ENCODE data around the gene KIAA1217. TPM values are rescaled to one million over a fixed set of nuclear protein-coding genes. Genes with fewer than 3 reads are reported as not detected.

KIAA1217 gene
- total RNA-seq, 1 experiment from 2014 or later, result 7.8 TPM

DNA sequence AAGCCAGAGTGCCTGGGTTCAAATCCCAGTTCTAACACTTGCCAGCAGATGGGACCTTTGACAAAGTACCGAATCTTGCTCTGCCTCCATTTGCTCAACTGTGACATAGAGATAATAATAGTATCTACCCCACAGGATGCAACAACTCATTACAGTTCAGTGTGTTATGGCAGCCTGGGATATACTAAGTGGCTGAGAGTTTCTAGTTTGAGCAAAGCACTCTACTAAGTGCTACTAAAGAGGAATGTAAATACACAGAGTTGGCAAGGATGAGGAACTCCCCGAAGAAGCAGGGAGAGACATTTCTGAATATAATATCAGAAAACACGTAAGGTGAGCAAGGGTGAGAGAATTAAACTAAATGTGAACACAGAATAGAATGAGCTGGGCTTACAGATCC is 271.5 kb downstream of the KIAA1217 start:
- ChIA-PET CTCF (interaction anchor here (1.0 kb wide), 1 partner anchor 17 kb away, joined by 3 read pairs; no protein-coding TSS in a partner anchor), RAD21 (ENCODE audit: low non-redundant PET in 1 of 2, low total read pairs in 2 of 2, uncharacterized antibody in 2 of 2, unreplicated experiment in 2 of 2) (no interaction called here), POLR2A (no interaction called here)
- no peaks in the 10 kb centered on the region for H3K79me2 ChIP-seq (ENCODE audit: insufficient read depth, low read length)
- H4K20me1 ChIP-seq (ENCODE audit: insufficient read depth), result no peaks in the 10 kb centered on the region
- H3K9me2 ChIP-seq (ENCODE audit: insufficient read depth), result no peaks in the 10 kb centered on the region
- no peak for DNase-seq (ENCODE audit: low read depth, low spot score)
- no peak for ATAC-seq
- H3K9ac ChIP-seq (ENCODE audit: low read length), result no peak overlapping the region
- intact Hi-C loops (cut with micrococcal nuclease), result no loop called here
- H3K27me3 ChIP-seq (ENCODE audit: insufficient read depth, low read length), result no peaks in the 10 kb centered on the region
- no peak overlapping the region for H3K4me3 ChIP-seq (replicated peaks in 1 of 2; ENCODE audit: low read depth in 1 of 2, low read length in 2 of 2)
- no peak for TF ChIP-seq ZNF274 (IDR thresholded peaks at IDR 0.05; ENCODE audit: low read depth, low read length)
- TF ChIP-seq, protein P1, sequence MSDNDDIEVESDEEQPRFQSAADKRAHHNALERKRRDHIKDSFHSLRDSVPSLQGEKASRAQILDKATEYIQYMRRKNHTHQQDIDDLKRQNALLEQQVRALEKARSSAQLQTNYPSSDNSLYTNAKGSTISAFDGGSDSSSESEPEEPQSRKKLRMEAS (IDR thresholded peaks at IDR 0.05), result no peak
- TF ChIP-seq JUND (IDR thresholded peaks at IDR 0.05), result no peak
- TF ChIP-seq CEBPB (IDR thresholded peaks at IDR 0.05; ENCODE audit: low read depth), result no peak
- TF ChIP-seq, protein P2, sequence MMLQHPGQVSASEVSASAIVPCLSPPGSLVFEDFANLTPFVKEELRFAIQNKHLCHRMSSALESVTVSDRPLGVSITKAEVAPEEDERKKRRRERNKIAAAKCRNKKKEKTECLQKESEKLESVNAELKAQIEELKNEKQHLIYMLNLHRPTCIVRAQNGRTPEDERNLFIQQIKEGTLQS (IDR thresholded peaks at IDR 0.05), result no peak
- no peak for TF ChIP-seq ZFX (IDR thresholded peaks at IDR 0.05)
- TF ChIP-seq EZH2phosphoT487 (IDR thresholded peaks at IDR 0.05; ENCODE audit: borderline replicate concordance), result no peak
- no peak for TF ChIP-seq EGR1 (IDR thresholded peaks at IDR 0.05; ENCODE audit: low read depth)
- TF ChIP-seq, protein P3, sequence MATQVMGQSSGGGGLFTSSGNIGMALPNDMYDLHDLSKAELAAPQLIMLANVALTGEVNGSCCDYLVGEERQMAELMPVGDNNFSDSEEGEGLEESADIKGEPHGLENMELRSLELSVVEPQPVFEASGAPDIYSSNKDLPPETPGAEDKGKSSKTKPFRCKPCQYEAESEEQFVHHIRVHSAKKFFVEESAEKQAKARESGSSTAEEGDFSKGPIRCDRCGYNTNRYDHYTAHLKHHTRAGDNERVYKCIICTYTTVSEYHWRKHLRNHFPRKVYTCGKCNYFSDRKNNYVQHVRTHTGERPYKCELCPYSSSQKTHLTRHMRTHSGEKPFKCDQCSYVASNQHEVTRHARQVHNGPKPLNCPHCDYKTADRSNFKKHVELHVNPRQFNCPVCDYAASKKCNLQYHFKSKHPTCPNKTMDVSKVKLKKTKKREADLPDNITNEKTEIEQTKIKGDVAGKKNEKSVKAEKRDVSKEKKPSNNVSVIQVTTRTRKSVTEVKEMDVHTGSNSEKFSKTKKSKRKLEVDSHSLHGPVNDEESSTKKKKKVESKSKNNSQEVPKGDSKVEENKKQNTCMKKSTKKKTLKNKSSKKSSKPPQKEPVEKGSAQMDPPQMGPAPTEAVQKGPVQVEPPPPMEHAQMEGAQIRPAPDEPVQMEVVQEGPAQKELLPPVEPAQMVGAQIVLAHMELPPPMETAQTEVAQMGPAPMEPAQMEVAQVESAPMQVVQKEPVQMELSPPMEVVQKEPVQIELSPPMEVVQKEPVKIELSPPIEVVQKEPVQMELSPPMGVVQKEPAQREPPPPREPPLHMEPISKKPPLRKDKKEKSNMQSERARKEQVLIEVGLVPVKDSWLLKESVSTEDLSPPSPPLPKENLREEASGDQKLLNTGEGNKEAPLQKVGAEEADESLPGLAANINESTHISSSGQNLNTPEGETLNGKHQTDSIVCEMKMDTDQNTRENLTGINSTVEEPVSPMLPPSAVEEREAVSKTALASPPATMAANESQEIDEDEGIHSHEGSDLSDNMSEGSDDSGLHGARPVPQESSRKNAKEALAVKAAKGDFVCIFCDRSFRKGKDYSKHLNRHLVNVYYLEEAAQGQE (IDR thresholded peaks at IDR 0.05; ENCODE audit: low read depth), result no peak
- TF ChIP-seq YY1 (IDR thresholded peaks at IDR 0.05; ENCODE audit: extremely low read depth, insufficient replicate concordance, low read depth, low read length), result no peak
- no peak for TF ChIP-seq EZH2 (IDR thresholded peaks at IDR 0.05)
- no peak for TF ChIP-seq SRF (IDR thresholded peaks at IDR 0.05; ENCODE audit: low read depth)
- TF ChIP-seq SIN3A (IDR thresholded peaks at IDR 0.05; ENCODE audit: low read depth), result no peak
- no peak for TF ChIP-seq SP1 (IDR thresholded peaks at IDR 0.05; ENCODE audit: low read depth)
- TF ChIP-seq POLR2A (IDR thresholded peaks at IDR 0.05; ENCODE audit: borderline replicate concordance, extremely low read depth, insufficient read depth, insufficient read length), result no peak
- TF ChIP-seq, protein P4, sequence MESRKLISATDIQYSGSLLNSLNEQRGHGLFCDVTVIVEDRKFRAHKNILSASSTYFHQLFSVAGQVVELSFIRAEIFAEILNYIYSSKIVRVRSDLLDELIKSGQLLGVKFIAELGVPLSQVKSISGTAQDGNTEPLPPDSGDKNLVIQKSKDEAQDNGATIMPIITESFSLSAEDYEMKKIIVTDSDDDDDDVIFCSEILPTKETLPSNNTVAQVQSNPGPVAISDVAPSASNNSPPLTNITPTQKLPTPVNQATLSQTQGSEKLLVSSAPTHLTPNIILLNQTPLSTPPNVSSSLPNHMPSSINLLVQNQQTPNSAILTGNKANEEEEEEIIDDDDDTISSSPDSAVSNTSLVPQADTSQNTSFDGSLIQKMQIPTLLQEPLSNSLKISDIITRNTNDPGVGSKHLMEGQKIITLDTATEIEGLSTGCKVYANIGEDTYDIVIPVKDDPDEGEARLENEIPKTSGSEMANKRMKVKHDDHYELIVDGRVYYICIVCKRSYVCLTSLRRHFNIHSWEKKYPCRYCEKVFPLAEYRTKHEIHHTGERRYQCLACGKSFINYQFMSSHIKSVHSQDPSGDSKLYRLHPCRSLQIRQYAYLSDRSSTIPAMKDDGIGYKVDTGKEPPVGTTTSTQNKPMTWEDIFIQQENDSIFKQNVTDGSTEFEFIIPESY (IDR thresholded peaks at IDR 0.05; ENCODE audit: extremely low read depth, insufficient replicate concordance, low read length), result no peak
- no peak for TF ChIP-seq TCF7L2 (IDR thresholded peaks at IDR 0.05; ENCODE audit: borderline replicate concordance, extremely low read depth, insufficient read depth, insufficient read length)
- no peak for TF ChIP-seq FOSL1 (IDR thresholded peaks at IDR 0.05; ENCODE audit: low read depth)
- no peaks in the 10 kb centered on the region for H3K9me3 ChIP-seq (ENCODE audit: control insufficient read depth in 1 of 2, insufficient read depth in 1 of 2, low read depth in 1 of 2, low read length in 2 of 2)
- no peaks in the 10 kb centered on the region for H3K36me3 ChIP-seq (ENCODE audit: control insufficient read depth in 1 of 2, insufficient read depth in 2 of 2, low read length in 2 of 2)
- no peak overlapping the region for H3K4me2 ChIP-seq (ENCODE audit: low read length)
- peaks cover 13 to 20% of the 10 kb centered on the region in 2 experiments for H3K4me1 ChIP-seq (ENCODE audit: control insufficient read depth in 1 of 2, insufficient read depth in 2 of 2, low read length in 2 of 2)
- H3K27ac ChIP-seq (ENCODE audit: low read depth, low read length), result no peak overlapping the region
- BruUV-seq (replicated peaks), result no TSS peak
- no peak overlapping the region for H2AFZ ChIP-seq (ENCODE audit: low read depth, low read length, poor library complexity, severe bottlenecking)
